ENCODE data around the gene PPP2R3C. TPM values are rescaled to one million over a fixed set of nuclear protein-coding genes. Genes with fewer than 3 reads are reported as not detected.
"Not testable (repeated sequence)": the region's sequence is repeated elsewhere in the genome, so short reads cannot be mapped to it uniquely, and the experiment has no call there.

The PPP2R3C gene
- total and polyA plus RNA-seq, 2 experiments from 2014 or later = 25.7 to 41.2 TPM

GRCh38 chr14:35042632-35043031 is 79.2 kb downstream of the PPP2R3C start:
- in situ Hi-C loops (cut with MboI) = no loop called here
- Histone ChIP-seq H3K4me3 (no peak overlapping the region), H3K4me1 (ENCODE audit: insufficient read depth) (peaks cover 13% of the 10 kb centered on the region; the same call in 1 of the 2 replicates), H3F3A (ENCODE audit: insufficient read depth) (peaks cover 29% of the 10 kb centered on the region), H3K79me2 (ENCODE audit: insufficient read depth) (peaks cover 9% of the 10 kb centered on the region), H3K4me2 (ENCODE audit: unreplicated experiment) (no peak overlapping the region), H4K20me1 (ENCODE audit: insufficient read depth) (no peaks in the 10 kb centered on the region), H2AFZ (no peak overlapping the region), H3K9me3 (ENCODE audit: low read depth) (no peaks in the 10 kb centered on the region), H3K9me2 (ENCODE audit: insufficient read depth) (no peaks in the 10 kb centered on the region), H3K27ac (no peak overlapping the region), H3K27me3 (replicated peaks; ENCODE audit: insufficient read depth) (no peaks in the 10 kb centered on the region), H3K9ac (no peak overlapping the region), H3K36me3 (ENCODE audit: low read depth) (no peaks in the 10 kb centered on the region)
- WGBS, 2 experiments (ENCODE audit: low coverage in 1 of 2, low lambda C conversion rate in 2 of 2, missing lambda C conversion rate in 2 of 2) = 85 to 86% methylated on average over 3 of the region's 3 CpGs
- DNase-seq = no peak
- no peak for TF ChIP-seq EZH2 (IDR thresholded peaks at IDR 0.05; ENCODE audit: insufficient read depth, poor library complexity, severe bottlenecking)
- TF ChIP-seq EZH2phosphoT487 (IDR thresholded peaks at IDR 0.05; ENCODE audit: insufficient read depth, low read depth) = no peak

GRCh38 chr14:35038312-35038711 is 83.5 kb downstream of the PPP2R3C start:
- H3K9ac ChIP-seq; in situ Hi-C loops (cut with MboI); H3K9me3 ChIP-seq (ENCODE audit: low read depth); H3K36me3 ChIP-seq (ENCODE audit: low read depth); H3K4me3 ChIP-seq; H3K4me2 ChIP-seq (ENCODE audit: unreplicated experiment); H2AFZ ChIP-seq; H3K27ac ChIP-seq; H4K20me1 ChIP-seq (ENCODE audit: insufficient read depth); H3K79me2 ChIP-seq (ENCODE audit: insufficient read depth); H3K27me3 ChIP-seq (replicated peaks; ENCODE audit: insufficient read depth); H3K9me2 ChIP-seq (ENCODE audit: insufficient read depth); DNase-seq; H3K4me1 ChIP-seq (ENCODE audit: insufficient read depth): not testable (repeated sequence)
- H3F3A ChIP-seq (ENCODE audit: insufficient read depth) = peaks cover 13% of the 10 kb centered on the region; the same call in 1 of the 2 replicates
- 86 to 89% methylated on average over 11 of the region's 17 CpGs for WGBS, 2 experiments (ENCODE audit: low coverage in 1 of 2, low lambda C conversion rate in 2 of 2, missing lambda C conversion rate in 2 of 2)

Other genes starting within 250 kb of the PPP2R3C start
- gene BAZ1A, start 246.6 kb downstream of the PPP2R3C start, total RNA-seq (2014; rRNA removed; shearing (Covaris generic)) = 12.4 and 13.8 TPM in 2 replicates
- 9.4 and 9.6 TPM in 2 replicates for gene BAZ1A, start 246.6 kb downstream of the PPP2R3C start, polyA plus RNA-seq (2016; fragmentation: Nextera tagmentation; extraction: Ambion mirVana)
- 78.8 and 90.8 TPM in 2 replicates for gene SRP54, start 139.0 kb downstream of the PPP2R3C start, total RNA-seq (2014; rRNA removed; shearing (Covaris generic))
- gene SRP54, start 139.0 kb downstream of the PPP2R3C start, polyA plus RNA-seq (2016; fragmentation: Nextera tagmentation; extraction: Ambion mirVana) = 74.7 and 78.0 TPM in 2 replicates
- 56.4 and 67.3 TPM in 2 replicates for gene FAM177A1, start 75.7 kb downstream of the PPP2R3C start, total RNA-seq (2014; rRNA removed; shearing (Covaris generic))
- gene FAM177A1, start 75.7 kb downstream of the PPP2R3C start, polyA plus RNA-seq (2016; fragmentation: Nextera tagmentation; extraction: Ambion mirVana) = 100 and 103 TPM in 2 replicates
- gene PRORP, start 562 bp upstream of the PPP2R3C start, total RNA-seq (2014; rRNA removed; shearing (Covaris generic)) = 18.2 and 32.7 TPM in 2 replicates
- gene PRORP, start 562 bp upstream of the PPP2R3C start, polyA plus RNA-seq (2016; fragmentation: Nextera tagmentation; extraction: Ambion mirVana) = 23.2 and 24.9 TPM in 2 replicates
- gene PSMA6, start 170.4 kb upstream of the PPP2R3C start, total RNA-seq (2014; rRNA removed; shearing (Covaris generic)) = 171 and 198 TPM in 2 replicates
- 225 and 227 TPM in 2 replicates for gene PSMA6, start 170.4 kb upstream of the PPP2R3C start, polyA plus RNA-seq (2016; fragmentation: Nextera tagmentation; extraction: Ambion mirVana)